ENCODE measurements around the gene CCDC51.

DNA sequence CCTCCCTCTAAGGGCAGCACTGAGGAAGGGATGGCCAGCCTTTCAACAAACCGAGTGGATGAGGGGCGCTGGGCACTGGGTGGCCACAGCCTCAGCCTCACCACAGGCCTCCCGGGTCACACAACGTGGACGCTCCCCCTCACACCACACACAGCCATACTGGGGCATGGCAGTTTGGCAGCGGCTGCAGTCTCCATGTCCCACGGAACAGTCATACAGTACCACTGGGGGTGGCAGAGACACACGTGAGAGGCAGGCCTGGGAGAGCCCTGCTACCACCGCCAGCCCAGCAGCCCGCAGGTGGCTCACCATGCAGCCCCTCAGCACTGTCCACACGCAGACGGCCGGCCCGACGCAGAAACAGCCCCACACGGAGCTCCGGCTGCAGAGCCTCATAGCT, 21.8 kb downstream of the CCDC51 start:
- TF ChIP-seq, protein P1, sequence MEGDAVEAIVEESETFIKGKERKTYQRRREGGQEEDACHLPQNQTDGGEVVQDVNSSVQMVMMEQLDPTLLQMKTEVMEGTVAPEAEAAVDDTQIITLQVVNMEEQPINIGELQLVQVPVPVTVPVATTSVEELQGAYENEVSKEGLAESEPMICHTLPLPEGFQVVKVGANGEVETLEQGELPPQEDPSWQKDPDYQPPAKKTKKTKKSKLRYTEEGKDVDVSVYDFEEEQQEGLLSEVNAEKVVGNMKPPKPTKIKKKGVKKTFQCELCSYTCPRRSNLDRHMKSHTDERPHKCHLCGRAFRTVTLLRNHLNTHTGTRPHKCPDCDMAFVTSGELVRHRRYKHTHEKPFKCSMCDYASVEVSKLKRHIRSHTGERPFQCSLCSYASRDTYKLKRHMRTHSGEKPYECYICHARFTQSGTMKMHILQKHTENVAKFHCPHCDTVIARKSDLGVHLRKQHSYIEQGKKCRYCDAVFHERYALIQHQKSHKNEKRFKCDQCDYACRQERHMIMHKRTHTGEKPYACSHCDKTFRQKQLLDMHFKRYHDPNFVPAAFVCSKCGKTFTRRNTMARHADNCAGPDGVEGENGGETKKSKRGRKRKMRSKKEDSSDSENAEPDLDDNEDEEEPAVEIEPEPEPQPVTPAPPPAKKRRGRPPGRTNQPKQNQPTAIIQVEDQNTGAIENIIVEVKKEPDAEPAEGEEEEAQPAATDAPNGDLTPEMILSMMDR (IDR thresholded peaks at IDR 0.05): no peak
- no peak for TF ChIP-seq POLR2A (IDR thresholded peaks at IDR 0.05)
